IMR-90 (cell line): ENCODE results near the gene MNT. TPM values are rescaled to one million over a fixed set of nuclear protein-coding genes. Genes with fewer than 3 reads are reported as not detected.

Experiments
- ATAC-seq: fragments of 200-7000 bp; cut with Tn5 transposase; 2 replicates; pipeline ENCODE4 v1.9.1; 2020; ENCODE audit warnings: low read depth, mild to moderate bottlenecking, moderate library complexity
- BruUV-seq: library from RNA; stranded (reverse); fragments of 400-500 nt; replicated peaks from 2 replicates; lab custom pipeline; 2021; lab: Mats Ljungman, UMichigan
- CTCF ChIA-PET: fragments of 300-600 bp; formaldehyde crosslinking; extraction: SDS; loops from one replicate; lab custom pipeline; 2021; ENCODE audit warnings: antibody characterized with exemption; lab: Yijun Ruan, JAX
- POLR2A ChIA-PET: fragments of 300-600 bp; sonication (Branson Sonifier 250); formaldehyde crosslinking; loops from one replicate; lab custom pipeline; 2022; ENCODE audit warnings: antibody characterized with exemption; ENCODE audit not compliant: unreplicated experiment; lab: Charles Lee
- DNase-seq: peaks from one replicate; pipeline ENCODE4 v3.0.0; 2013
- H2AFZ ChIP-seq: replicated peaks from 2 replicates; pipeline ENCODE3; 2013; ENCODE audit warnings: low read length, mild to moderate bottlenecking; ENCODE audit not compliant: poor library complexity
- H2AK5ac ChIP-seq: 2 replicates; pipeline ENCODE4 v1.6.1; 2013; ENCODE audit warnings: low read depth, low read length, inconsistent platforms
- H2AK9ac ChIP-seq: replicated peaks from 2 replicates; pipeline ENCODE3; 2013; ENCODE audit warnings: mild to moderate bottlenecking, low read depth, low read length, moderate library complexity; ENCODE audit not compliant: poor library complexity
- H2BK120ac ChIP-seq: 2 replicates; pipeline ENCODE4 v1.6.1; 2013; ENCODE audit warnings: low read depth, low read length, inconsistent platforms
- H2BK15ac ChIP-seq: 3 replicates; pipeline ENCODE4 v1.6.1; 2013; ENCODE audit warnings: low read depth, low read length, inconsistent platforms
- H2BK20ac ChIP-seq: 2 replicates; pipeline ENCODE4 v1.6.1; 2013; ENCODE audit warnings: low read depth, mild to moderate bottlenecking, inconsistent platforms, low read length, moderate library complexity
- H2BK5ac ChIP-seq: 2 replicates; pipeline ENCODE4 v1.6.1; 2013; ENCODE audit warnings: mild to moderate bottlenecking, low read depth, low read length, inconsistent platforms; ENCODE audit not compliant: poor library complexity, severe bottlenecking
- H3K14ac ChIP-seq: replicated peaks from 2 replicates; pipeline ENCODE4 v1.6.1; 2013; ENCODE audit warnings: low read depth, low read length, inconsistent platforms
- H3K18ac ChIP-seq: 2 replicates; pipeline ENCODE4 v1.6.1; 2013; ENCODE audit warnings: low read depth, low read length, control low read depth
- H3K23ac ChIP-seq: 2 replicates; pipeline ENCODE4 v1.6.1; 2013; ENCODE audit warnings: low read depth, low read length, inconsistent platforms
- H3K27ac ChIP-seq: 2 replicates; pipeline ENCODE4 v1.5.1; 2013; ENCODE audit warnings: mild to moderate bottlenecking, control low read depth, low read length; ENCODE audit not compliant: insufficient read depth
- H3K27me3 ChIP-seq: 2 replicates; pipeline ENCODE4 v1.6.1; 2013; ENCODE audit warnings: low read length; ENCODE audit not compliant: control insufficient read depth, insufficient read depth
- H3K36me3 ChIP-seq: 2 replicates; pipeline ENCODE4 v1.6.1; 2013; ENCODE audit warnings: low read length, mixed read lengths; ENCODE audit not compliant: control insufficient read depth, insufficient read depth
- H3K4ac ChIP-seq: 2 replicates; pipeline ENCODE4 v1.6.1; 2013; ENCODE audit warnings: low read depth, low read length, inconsistent platforms
- H3K4me1 ChIP-seq: 2 replicates; pipeline ENCODE4 v1.6.1; 2013; ENCODE audit warnings: low read length, mixed read lengths; ENCODE audit not compliant: control insufficient read depth, insufficient read depth
- H3K4me2 ChIP-seq: 2 replicates; pipeline ENCODE4 v1.6.1; 2013; ENCODE audit warnings: low read depth, mild to moderate bottlenecking, control low read depth, low read length, moderate library complexity
- H3K4me3 ChIP-seq: 2 replicates; pipeline ENCODE4 v1.5.1; 2013; ENCODE audit warnings: low read depth, mild to moderate bottlenecking, control low read depth, low read length, moderate library complexity; ENCODE audit not compliant: insufficient read depth
- H3K56ac ChIP-seq: 2 replicates; pipeline ENCODE4 v1.6.1; 2013; ENCODE audit warnings: low read length, inconsistent platforms; ENCODE audit not compliant: insufficient read depth; ENCODE audit errors: extremely low read depth
- H3K79me1 ChIP-seq, 2 experiments: 2 replicates each; pipeline ENCODE4 v1.6.1; 2013; ENCODE audit warnings: low read length in 2 of 2, inconsistent platforms in 1 of 2, low read depth in 1 of 2
- H3K9ac ChIP-seq: 2 replicates; pipeline ENCODE4 v1.6.1; 2013; ENCODE audit warnings: low read depth, low read length, control low read depth
- H3K9me1 ChIP-seq: 2 replicates; pipeline ENCODE4 v1.6.1; 2013; ENCODE audit warnings: low read length, inconsistent platforms; ENCODE audit not compliant: insufficient read depth
- H3K9me3 ChIP-seq: 2 replicates; pipeline ENCODE4 v1.6.1; 2013; ENCODE audit warnings: low read length; ENCODE audit not compliant: control insufficient read depth, insufficient read depth
- H4K20me1 ChIP-seq: 2 replicates; pipeline ENCODE4 v1.6.1; 2013; ENCODE audit warnings: low read length, inconsistent platforms; ENCODE audit not compliant: insufficient read depth
- H4K5ac ChIP-seq: 2 replicates; pipeline ENCODE4 v1.6.1; 2013; ENCODE audit warnings: mild to moderate bottlenecking, low read depth, low read length, control low read depth
- H4K8ac ChIP-seq, 2 experiments: 2 replicates each; pipeline ENCODE4 v1.6.1; 2013; ENCODE audit warnings: low read depth in 2 of 2, low read length in 2 of 2, control low read depth in 1 of 2, inconsistent platforms in 1 of 2
- H4K91ac ChIP-seq: 2 replicates; pipeline ENCODE4 v1.6.1; 2013; ENCODE audit warnings: low read depth, low read length, inconsistent platforms; ENCODE audit not compliant: insufficient read depth
- BHLHE40 ChIP-seq: fragments of 150-350 bp; IDR thresholded peaks from 2 replicates; pipeline ENCODE4 v1.6.1; 2016; ENCODE audit warnings: mild to moderate bottlenecking, low read depth, low read length
- CEBPB ChIP-seq: IDR thresholded peaks from 2 replicates; pipeline ENCODE4 v1.6.1; 2012; ENCODE audit warnings: low read depth, low read length, improper control_type of control experiment
- CHD1 ChIP-seq: IDR thresholded peaks from 2 replicates; pipeline ENCODE4 v1.6.1; 2012; ENCODE audit warnings: low read depth, low read length, improper control_type of control experiment
- FOS ChIP-seq: fragments of 150-350 bp; IDR thresholded peaks from 2 replicates; pipeline ENCODE4 v1.6.1; 2016; ENCODE audit warnings: low read depth, low read length
- MAFK ChIP-seq: IDR thresholded peaks from 2 replicates; pipeline ENCODE4 v1.6.1; 2012; ENCODE audit warnings: low read depth, low read length, improper control_type of control experiment
- MAZ ChIP-seq: IDR thresholded peaks from 2 replicates; pipeline ENCODE4 v1.6.1; 2012; ENCODE audit warnings: low read depth, mild to moderate bottlenecking, low read length, improper control_type of control experiment, moderate library complexity, borderline replicate concordance
- MXI1 ChIP-seq: IDR thresholded peaks from 2 replicates; pipeline ENCODE4 v1.6.1; 2012; ENCODE audit warnings: low read depth, mild to moderate bottlenecking, low read length, moderate library complexity, borderline replicate concordance
- NFE2L2 ChIP-seq: fragments of 150-350 bp; IDR thresholded peaks from 2 replicates; pipeline ENCODE4 v1.6.1; 2016; ENCODE audit warnings: low read depth, mild to moderate bottlenecking, low read length
- POLR2A ChIP-seq: IDR thresholded peaks from 2 replicates; pipeline ENCODE4 v1.6.1; 2012; ENCODE audit warnings: mild to moderate bottlenecking, low read depth, low read length
- RAD21 ChIP-seq: IDR thresholded peaks from 2 replicates; pipeline ENCODE4 v1.6.1; 2012; ENCODE audit warnings: low read length, improper control_type of control experiment
- RCOR1 ChIP-seq: IDR thresholded peaks from 2 replicates; pipeline ENCODE4 v1.6.1; 2012; ENCODE audit warnings: mild to moderate bottlenecking, low read length, improper control_type of control experiment; ENCODE audit not compliant: insufficient replicate concordance
- RFX5 ChIP-seq: IDR thresholded peaks from 2 replicates; pipeline ENCODE4 v1.8.0; 2012; ENCODE audit warnings: low read depth, mild to moderate bottlenecking, low read length, moderate library complexity
- SMC3 ChIP-seq: fragments of 150-350 bp; IDR thresholded peaks from 2 replicates; pipeline ENCODE4 v1.6.1; 2016; ENCODE audit warnings: low read depth, mild to moderate bottlenecking, antibody characterized with exemption, low read length, moderate library complexity
- WGBS, 2 experiments: methylation state at CpG; one replicate each; pipeline versions ENCODE4 v1.1.5 to v1.1.7; 2013; ENCODE audit warnings: missing lambda C conversion rate in 2 of 2; ENCODE audit not compliant: insufficient read length in 1 of 2; ENCODE audit errors: extremely low coverage in 2 of 2; 5-methylcytosine and 5-hydroxymethylcytosine counted together
- dilution Hi-C: fragments of 300-500 bp; cut with HindIII; formaldehyde crosslinking; loops from one replicate; pipeline ENCODE4 v1.14.3; 2018; ENCODE audit warnings: low sequenced_read_pairs; ENCODE audit not compliant: unreplicated experiment
- in situ Hi-C: fragments of 300-500 bp; cut with MboI; formaldehyde crosslinking; loops from 3 replicates; pipeline ENCODE4 v1.14.3; 2019; ENCODE audit warnings: low sequenced_read_pairs, inconsistent platforms, mixed read lengths
- intact Hi-C: fragments of 100-400 bp; cut with micrococcal nuclease; formaldehyde crosslinking; loops from 2 replicates; pipeline ENCODE4 v1.10.0; 2022
- polyA plus RNA-seq, 3 experiments: library from polyadenylated mRNA; depleted of rRNA; stranded (reverse); fragments of >200 nt; gene quantifications; 2 replicates each; pipeline ENCODE4 v1.2.3, GENCODE V29; 2012; ENCODE audit warnings: low replicate concordance in 1 of 3
- total RNA-seq: library from RNA; depleted of rRNA; stranded (reverse); fragments of >200 nt; gene quantifications from 2 replicates; pipeline ENCODE4 v1.2.3, GENCODE V29; 2012
- TF ChIP-seq, protein P1 (sequence below): fragments of 150-350 bp; IDR thresholded peaks from 2 replicates; pipeline ENCODE4 v1.6.1; 2016; ENCODE audit warnings: low read depth, mild to moderate bottlenecking, low read length, moderate library complexity, borderline replicate concordance
- TF ChIP-seq, protein P2 (sequence below): conservative IDR thresholded peaks from 2 replicates; pipeline ENCODE4 v1.5.1; 2012; ENCODE audit warnings: mild to moderate bottlenecking, low read depth, low read length, improper control_type of control experiment

The MNT gene
- total and polyA plus RNA-seq, 2 of the 4 experiments (the other 2 are of a cell fraction): 1.4 to 8.3 TPM

DNA sequence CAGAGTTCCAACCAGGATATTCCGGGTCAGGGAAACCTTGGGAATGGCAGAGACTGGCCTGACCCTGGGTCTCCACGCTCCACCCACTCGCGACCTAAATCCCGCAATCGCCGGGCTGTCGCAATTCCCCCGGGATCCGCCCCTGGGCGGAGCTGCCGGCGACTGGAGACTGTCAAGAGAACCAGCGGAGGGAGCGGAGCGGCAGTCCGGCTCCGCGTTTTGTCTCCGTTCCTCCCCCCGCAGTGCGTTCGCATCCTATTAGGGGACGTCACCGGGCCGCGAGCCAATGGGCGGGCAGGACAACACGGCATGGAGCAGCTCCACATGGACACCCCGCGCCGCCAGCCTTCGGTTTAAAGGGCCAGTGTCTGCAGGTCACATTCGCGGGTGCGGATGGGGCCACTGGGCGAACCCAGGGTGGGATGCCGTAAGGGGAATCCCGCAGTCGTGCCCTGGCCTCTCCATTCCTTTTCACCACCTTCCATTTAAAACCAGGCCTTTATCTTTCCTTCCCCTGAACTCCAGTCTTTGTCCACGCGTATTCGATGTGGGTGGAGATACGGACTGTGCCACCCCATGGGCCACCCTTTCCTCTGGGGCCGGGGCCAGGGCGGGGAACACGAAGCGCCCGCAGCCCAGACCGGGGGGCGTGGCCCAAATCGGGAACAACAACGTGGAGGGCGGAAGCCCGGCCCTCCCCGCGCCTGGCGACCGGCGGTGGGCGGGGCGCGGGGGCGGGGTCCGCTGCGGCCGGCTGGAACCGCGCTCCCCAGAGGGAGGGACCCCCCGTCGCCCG lies 764 bp upstream of the MNT start:
- Histone ChIP-seq H3K4me1 (peaks cover 42% of the 10 kb centered on the region), H3K27me3 (no peaks in the 10 kb centered on the region), H3K9me1 (peaks cover 41% of the 10 kb centered on the region), H3K18ac (peak overlapping the region; percentile 87), H2BK5ac (peak overlapping the region; percentile 95), H4K8ac (peak overlapping the region; percentile 43 to 96), H3K4ac (peak overlapping the region; percentile 97), H4K91ac (peak overlapping the region; percentile 97), H4K5ac (peak overlapping the region; percentile 80), H4K20me1 (peaks cover 16% of the 10 kb centered on the region), H2BK20ac (peak overlapping the region; percentile 94), H2AK9ac (peak overlapping the region; percentile 99), H3K14ac (peak overlapping the region; percentile 98), H3K27ac (peak overlapping the region; percentile 93), H2BK15ac (peak overlapping the region; percentile 100; the same call in 2 of the 3 replicates), H2AK5ac (peak overlapping the region; percentile 94), H3K9me3 (no peaks in the 10 kb centered on the region), H3K56ac (peak overlapping the region; percentile 96), H2AFZ (peak overlapping the region; percentile 97), H2BK120ac (peak overlapping the region; percentile 98), H3K36me3 (no peaks in the 10 kb centered on the region), H3K79me1 (peaks cover 13 to 58% of the 10 kb centered on the region in 2 experiments; a peak in 3 of 4 replicates), H3K23ac (peak overlapping the region; percentile 99), H3K4me3 (peak overlapping the region; percentile 83), H3K4me2 (peak overlapping the region; percentile 91), H3K9ac (peak overlapping the region; percentile 81)
- intact Hi-C loops (loop anchor here (1.0 kb wide), 2 partner anchors 9 to 19 kb away; no protein-coding TSS in a partner anchor), in situ Hi-C loops (no loop called here), dilution Hi-C loops (no loop called here)
- POLR2A ChIA-PET: interaction anchor here (0.6 to 0.9 kb wide), 3 partner anchors 9 to 194 kb away, joined by 3 to 4 read pairs (median 3); no protein-coding TSS in a partner anchor
- BruUV-seq: no TSS peak
- ATAC-seq (peak; percentile 53), DNase-seq (peak; percentile 99)
- CTCF ChIA-PET: interaction anchor here (1.2 to 1.3 kb wide), 2 partner anchors 14 to 19 kb away, joined by 4 to 7 read pairs; no protein-coding TSS in a partner anchor
- WGBS, 2 experiments: 1% methylated on average over 23 of the region's 72 CpGs; no CpG with 5 or more reads in 1 of the 2 experiments
- TF ChIP-seq RCOR1: no peak
- peak; percentile 91 for TF ChIP-seq MAZ
- peak; percentile 72 for TF ChIP-seq POLR2A
- no peak for TF ChIP-seq FOS
- TF ChIP-seq MAFK: no peak
- TF ChIP-seq, protein P1, sequence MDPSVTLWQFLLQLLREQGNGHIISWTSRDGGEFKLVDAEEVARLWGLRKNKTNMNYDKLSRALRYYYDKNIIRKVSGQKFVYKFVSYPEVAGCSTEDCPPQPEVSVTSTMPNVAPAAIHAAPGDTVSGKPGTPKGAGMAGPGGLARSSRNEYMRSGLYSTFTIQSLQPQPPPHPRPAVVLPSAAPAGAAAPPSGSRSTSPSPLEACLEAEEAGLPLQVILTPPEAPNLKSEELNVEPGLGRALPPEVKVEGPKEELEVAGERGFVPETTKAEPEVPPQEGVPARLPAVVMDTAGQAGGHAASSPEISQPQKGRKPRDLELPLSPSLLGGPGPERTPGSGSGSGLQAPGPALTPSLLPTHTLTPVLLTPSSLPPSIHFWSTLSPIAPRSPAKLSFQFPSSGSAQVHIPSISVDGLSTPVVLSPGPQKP: no peak
- TF ChIP-seq RAD21: no peak
- no peak for TF ChIP-seq SMC3
- TF ChIP-seq RFX5: peak; percentile 9; the same call in 1 of the 2 replicates
- TF ChIP-seq BHLHE40: no peak
- peak; percentile 98 for TF ChIP-seq CEBPB
- TF ChIP-seq CHD1: no peak
- TF ChIP-seq MXI1: peak; percentile 96
- TF ChIP-seq NFE2L2: no peak
- TF ChIP-seq, protein P2, sequence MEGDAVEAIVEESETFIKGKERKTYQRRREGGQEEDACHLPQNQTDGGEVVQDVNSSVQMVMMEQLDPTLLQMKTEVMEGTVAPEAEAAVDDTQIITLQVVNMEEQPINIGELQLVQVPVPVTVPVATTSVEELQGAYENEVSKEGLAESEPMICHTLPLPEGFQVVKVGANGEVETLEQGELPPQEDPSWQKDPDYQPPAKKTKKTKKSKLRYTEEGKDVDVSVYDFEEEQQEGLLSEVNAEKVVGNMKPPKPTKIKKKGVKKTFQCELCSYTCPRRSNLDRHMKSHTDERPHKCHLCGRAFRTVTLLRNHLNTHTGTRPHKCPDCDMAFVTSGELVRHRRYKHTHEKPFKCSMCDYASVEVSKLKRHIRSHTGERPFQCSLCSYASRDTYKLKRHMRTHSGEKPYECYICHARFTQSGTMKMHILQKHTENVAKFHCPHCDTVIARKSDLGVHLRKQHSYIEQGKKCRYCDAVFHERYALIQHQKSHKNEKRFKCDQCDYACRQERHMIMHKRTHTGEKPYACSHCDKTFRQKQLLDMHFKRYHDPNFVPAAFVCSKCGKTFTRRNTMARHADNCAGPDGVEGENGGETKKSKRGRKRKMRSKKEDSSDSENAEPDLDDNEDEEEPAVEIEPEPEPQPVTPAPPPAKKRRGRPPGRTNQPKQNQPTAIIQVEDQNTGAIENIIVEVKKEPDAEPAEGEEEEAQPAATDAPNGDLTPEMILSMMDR: no peak
